GM18873 (cell line): ENCODE data around the gene ACTN2.

Experiments
- ATAC-seq: cut with Tn5 transposase; IDR thresholded peaks from one replicate; pipeline ENCODE4 v1.9.1; 2021; ENCODE audit warnings: mild to moderate bottlenecking, moderate library complexity, moderate number of reproducible peaks; ENCODE audit not compliant: unreplicated experiment, low FRiP score

The ACTN2 gene

GRCh38 chr1:236765831-236766230 is 79.5 kb downstream of the ACTN2 start:
- ATAC-seq = no peak

DNA sequence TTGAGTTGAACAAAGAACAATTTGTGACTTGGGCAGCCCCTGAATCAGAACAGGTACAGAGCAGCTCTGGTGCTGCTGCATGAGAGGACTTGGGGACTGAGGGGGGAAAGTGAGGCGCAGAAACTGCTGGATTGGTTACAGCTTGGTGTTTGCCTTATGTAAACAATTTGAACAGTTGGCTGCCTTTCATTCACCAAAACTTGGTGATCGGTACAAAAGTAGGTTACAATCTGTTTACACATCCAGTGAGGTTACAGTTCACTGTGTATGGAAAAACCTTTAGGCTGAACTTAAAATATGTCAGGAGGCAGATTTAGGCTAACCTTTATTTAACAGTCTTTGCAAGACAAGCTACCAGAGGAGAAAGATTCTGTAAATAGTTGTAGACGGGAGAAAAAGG is 80.2 kb downstream of the ACTN2 start:
- ATAC-seq = no peak

- no peak for ATAC-seq
These were observed 81.0 kb downstream of the ACTN2 start for GRCh38 chr1:236767276-236767675.

DNA sequence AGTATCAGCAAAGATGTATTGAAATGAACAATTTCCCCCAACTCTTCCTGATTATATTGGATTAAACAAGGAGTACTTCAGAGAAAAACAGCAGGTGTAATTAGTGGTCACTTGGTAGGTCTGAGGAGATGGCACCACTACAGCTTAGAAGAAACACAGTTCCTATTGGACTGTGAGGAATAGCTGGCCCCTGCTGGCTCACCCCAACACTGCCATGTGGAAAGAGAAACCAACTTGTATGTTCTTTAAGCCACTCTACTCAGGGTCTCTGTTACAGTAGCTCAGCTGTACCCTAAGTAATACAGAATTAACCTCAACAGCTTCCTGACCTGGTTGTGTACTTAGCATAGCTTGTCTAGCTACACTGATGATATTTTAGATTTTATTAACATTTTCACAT is 82.3 kb downstream of the ACTN2 start:
- ATAC-seq = no peak

GRCh38 chr1:236773919-236774318 is 87.6 kb downstream of the ACTN2 start:
- no peak for ATAC-seq

- no peak for ATAC-seq
These were observed 88.6 kb downstream of the ACTN2 start for GRCh38 chr1:236774926-236775325.

DNA sequence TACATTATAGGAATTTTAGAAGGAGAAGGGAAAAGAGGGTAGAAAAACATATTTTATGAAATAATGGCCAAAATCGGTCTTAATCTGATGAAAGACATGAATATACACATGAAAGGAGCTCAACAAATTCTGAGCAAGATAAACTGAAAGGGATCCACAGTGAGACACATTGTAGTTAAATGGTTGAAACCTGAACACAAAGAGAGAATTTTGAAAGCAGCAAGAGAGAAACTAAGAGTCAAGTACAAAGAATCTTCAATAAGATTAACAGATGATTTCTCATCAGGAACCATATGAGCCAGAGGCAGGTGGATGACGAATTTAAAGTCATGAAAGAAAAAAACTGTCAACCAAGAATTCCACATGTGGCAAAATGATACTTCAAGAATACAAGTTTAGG is 93.0 kb downstream of the ACTN2 start:
- no peak for ATAC-seq

DNA sequence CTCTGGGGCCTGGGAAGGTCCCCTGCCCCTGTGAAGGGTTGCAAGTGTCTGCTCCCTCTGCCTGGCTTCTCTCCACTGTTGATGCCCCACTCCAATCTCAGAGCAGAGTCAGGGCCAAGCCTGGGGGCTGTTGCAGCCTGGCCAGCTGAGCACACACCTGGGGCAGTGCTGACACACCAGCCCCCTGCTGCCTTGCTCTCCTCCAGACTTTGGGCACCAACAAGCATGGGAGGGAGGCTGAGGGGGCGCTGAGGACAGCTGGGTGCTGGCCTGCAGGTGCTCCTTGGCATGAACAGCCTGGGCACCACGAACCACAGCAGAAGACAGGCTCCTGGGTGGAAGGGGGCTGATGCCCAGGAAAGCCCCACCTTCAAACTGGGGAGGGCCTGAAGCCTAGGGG is 99.2 kb downstream of the ACTN2 start:
- no peak for ATAC-seq

DNA sequence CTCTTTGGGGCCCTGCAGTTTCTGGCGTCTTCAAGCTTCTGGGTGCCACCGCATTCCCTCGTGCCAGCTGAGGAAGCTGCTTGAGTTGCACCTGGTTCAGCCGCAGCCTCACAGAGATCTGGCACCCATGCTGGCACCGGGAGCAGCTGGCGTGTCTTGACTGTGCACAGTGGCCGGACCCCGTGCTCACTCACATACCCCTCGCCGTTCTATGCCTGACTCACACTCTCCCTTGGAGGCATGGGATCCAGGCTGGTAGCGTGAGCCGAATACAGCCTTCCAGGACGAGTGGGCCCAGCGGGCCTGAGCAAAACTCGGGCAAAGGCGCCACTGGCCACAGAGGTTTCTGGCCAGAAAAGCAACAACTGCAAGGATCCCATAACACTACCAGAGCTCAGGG is 100.2 kb downstream of the ACTN2 start:
- no peak for ATAC-seq

DNA sequence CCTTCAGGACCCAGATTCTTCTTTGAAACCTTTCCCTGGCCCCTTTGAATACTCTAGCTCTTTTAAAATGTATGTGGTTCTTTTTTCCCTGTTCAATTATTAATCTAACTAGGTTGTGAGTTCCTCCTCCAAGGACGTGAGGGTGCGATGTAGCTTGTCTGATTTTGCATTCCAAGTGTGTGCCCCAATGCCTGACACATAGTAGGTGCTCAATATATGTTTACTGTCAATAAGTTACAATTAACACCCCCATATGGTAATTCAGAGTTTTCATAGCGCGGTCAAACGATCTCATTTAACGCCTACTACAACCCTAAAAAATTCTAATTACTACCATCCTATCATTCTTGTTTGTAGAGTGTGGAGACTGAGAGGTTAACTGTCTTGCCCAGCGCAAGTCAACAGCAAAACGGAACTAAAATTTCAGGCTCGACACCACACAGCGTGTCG is 108.3 kb downstream of the ACTN2 start:
- no peak for ATAC-seq

DNA sequence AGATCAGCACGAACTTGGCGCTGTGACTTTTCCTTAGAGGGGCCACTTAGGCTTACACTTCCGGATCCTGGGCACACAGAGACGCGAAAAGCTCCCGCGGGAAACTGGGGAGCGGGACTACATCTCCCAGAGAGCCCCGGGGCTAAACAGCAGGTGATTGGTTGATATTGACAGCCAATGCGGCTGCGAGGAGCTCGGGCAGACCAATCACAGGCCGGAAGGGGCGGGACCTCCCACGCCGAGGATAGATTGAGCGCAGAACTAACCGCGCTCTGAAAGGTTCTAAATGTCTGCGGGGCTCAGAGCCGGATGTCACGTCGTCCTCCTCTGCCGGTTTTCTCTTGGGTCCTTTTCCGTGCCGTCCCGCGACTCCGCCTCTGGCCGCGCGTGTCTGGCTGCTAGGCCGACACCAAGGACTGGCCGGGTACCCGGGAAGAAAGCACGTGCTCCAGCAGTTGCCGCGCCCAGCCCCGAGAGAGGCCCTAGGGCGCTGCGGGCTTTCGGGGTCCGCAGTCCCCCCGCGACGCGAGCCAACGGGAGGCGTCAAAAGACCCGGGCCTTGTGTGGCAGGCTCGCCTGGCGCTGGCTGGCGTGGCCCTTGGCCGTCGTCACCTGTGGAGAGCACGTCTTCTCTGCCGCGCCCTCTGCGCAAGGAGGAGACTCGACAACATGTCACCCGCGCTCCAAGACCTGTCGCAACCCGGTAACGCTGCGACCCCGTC is 108.9 kb downstream of the ACTN2 start, which contains the start of gene MTR:
Gene MTR, plus strand, starts transcription at position 258 of the 722 bp plus-strand sequence. Its CDS starts 412 bp downstream, at position 670.
- ATAC-seq = peak; percentile 98

GRCh38 chr1:236795757-236796667 is 109.7 kb downstream of the ACTN2 start:
- ATAC-seq = peak; percentile 28

GRCh38 chr1:236799001-236799400 is 112.7 kb downstream of the ACTN2 start:
- ATAC-seq = no peak

GRCh38 chr1:236800002-236800620 is 113.8 kb downstream of the ACTN2 start:
- no peak for ATAC-seq

DNA sequence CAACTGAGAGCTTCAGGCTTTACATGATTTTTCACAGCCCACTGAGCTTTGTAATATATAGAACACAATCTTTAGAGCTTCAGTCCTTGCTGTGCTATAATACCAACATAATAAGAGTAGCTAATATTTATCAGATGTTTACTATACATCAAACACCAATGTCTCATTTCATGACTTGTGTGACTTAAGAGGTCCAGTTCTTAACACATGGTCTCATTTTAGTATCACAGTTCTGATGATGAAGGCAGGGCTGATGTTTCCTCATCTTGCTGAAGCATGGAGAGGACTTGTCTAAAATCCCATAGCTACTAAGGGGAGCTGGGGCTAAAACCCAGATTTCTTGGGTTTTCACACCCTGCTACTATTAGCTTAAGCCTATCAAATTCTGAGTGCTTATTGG is 114.3 kb downstream of the ACTN2 start:
- no peak for ATAC-seq

DNA sequence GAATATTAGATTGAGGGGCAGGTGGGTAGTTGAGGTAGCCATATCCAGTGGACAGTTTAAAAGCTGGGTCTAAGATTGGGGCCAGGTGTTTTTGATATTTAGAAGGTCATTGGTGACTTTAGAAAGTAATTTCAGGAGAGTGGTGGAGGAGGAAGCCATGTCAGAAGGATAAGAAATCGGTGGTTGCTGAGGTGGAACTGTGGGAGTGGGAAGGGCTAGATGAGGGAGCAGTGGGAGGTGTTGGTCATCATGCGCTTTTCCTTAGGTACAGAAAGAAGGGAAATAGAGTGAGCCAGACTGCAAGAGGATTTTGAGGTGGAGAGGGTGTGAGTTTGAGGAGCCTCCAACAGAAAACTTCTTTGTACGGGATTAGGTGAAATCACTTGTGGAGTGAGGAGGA is 116.0 kb downstream of the ACTN2 start:
- ATAC-seq = no peak

- no peak for ATAC-seq
These were observed 120.3 kb downstream of the ACTN2 start for GRCh38 chr1:236806634-236807033.

DNA sequence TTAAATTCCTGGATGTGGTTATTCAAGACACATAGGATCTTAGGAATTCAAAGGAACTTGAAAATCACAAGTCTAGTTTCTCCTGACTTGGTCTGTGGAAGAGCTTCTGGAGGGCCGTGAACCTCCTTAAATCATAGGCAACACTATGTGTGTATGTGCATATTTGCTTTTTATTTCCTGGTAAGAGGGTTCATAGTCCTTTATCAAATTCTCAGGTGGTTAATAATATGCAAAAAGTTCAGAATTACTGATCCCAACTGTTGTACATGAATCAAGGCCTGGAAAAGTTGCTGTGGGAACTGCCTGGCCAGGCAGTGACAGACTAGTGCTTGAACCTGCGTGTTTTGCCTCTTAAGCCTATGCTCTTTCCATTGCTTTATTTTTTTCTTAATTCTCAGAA is 121.7 kb downstream of the ACTN2 start:
- no peak for ATAC-seq

DNA sequence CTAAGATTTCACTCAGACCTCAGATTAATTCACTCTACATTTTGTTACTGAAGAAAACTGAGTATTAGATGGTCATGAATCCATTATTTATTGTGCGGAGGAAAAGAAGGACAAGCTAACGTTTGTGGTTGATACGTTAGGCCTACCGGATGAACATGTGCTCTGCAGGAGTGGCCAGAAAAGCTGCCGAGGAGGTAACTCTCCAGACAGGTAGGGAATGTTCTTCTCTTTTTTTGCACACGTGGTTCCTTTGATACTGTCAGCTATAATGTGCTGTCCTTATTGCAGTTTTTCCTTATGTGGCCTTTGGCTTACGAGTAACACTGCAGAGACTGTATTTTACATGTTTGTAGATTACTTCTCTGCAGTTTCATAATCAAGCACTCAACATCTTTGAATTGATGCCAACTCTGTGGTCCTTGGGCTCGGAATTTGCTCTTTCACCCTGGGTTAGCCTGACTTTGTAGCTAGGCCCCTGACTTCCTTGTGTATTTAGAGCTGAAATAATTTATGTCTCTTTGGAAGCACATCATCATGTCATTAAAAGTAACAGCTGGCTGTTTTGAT is 122.3 kb downstream of the ACTN2 start:
- ATAC-seq = no peak

- no peak for ATAC-seq
These were observed 122.8 kb downstream of the ACTN2 start for GRCh38 chr1:236809148-236809547.

DNA sequence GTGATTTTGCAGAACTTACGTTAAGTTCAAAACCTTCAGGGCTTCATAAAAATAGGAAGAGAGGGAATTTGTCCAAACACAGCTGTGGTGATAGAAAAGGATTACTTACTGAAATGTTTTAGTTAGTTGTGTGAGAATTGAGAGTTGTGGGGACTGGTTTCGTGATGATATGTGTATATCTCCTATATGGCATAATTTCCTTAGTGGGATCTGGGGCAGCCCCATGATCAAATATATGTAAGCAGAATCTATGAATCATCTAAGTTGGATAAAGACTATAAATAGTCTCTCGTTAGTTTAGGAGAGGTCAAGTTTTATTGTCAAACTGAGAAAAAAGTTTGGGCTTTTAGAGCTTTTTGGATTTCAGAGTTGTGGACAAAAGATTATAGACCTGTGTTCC is 123.7 kb downstream of the ACTN2 start:
- ATAC-seq = no peak
